Dendritic cell treated with granulocyte-macrophage colony-stimulating factor and Interleukin-4, amounts not matched to agents 40 ng/mL and 50 ng/mL, for 4 days (primary cell): ENCODE measurements around the gene UBE3D.
"Not testable (repeated sequence)": the region's sequence is repeated elsewhere in the genome, so short reads cannot be mapped to it uniquely, and the experiment has no call there.

ENCODE experiments used
- H3K27ac Mint-ChIP-seq: one replicate; pipeline ENCODE4 v1.8.0; 2022; ENCODE audit warnings: mild to moderate bottlenecking, mixed read lengths
- H3K27me3 Mint-ChIP-seq: one replicate; pipeline ENCODE4 v1.8.0; 2022; ENCODE audit warnings: mild to moderate bottlenecking, mixed read lengths
- H3K36me3 Mint-ChIP-seq: one replicate; pipeline ENCODE4 v1.8.0; 2022; ENCODE audit warnings: low read depth, mixed read lengths
- H3K4me1 Mint-ChIP-seq: one replicate; pipeline ENCODE4 v1.8.0; 2022; ENCODE audit warnings: low read depth, mixed read lengths
- H3K4me3 Mint-ChIP-seq: one replicate; pipeline ENCODE4 v1.8.0; 2022; ENCODE audit warnings: mild to moderate bottlenecking, moderate library complexity, mixed read lengths
- H3K9me3 Mint-ChIP-seq: one replicate; pipeline ENCODE4 v1.8.0; 2022; ENCODE audit warnings: mixed read lengths
- intact Hi-C: fragments of 100-400 bp; cut with micrococcal nuclease; formaldehyde crosslinking; loops from one replicate; pipeline ENCODE4 v1.15.0; 2022

The UBE3D gene

DNA sequence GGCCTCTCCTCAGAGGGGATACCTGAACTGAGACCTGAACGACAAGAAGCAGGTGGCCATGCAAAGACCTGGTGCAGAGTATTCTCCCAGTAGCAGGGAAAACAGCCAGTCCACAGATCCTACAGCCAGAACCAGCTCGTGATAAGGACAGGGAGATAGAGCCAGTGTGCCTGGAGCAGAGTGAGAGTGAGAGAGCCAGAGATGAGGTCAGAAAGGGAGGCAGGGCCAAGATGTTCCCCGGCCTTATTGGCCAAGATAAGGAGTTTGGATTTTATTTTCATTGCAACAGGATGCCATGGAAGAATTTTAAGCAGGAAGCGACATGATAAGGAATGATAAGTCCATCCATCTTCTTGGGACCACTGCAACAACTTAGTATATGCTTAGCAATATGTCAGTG, 111.8 kb downstream of the UBE3D start:
- Mint-ChIP-seq H3K4me1 (no peaks in the 10 kb centered on the region), H3K36me3 (no peaks in the 10 kb centered on the region), H3K9me3 (no peaks in the 10 kb centered on the region), H3K27me3 (no peaks in the 10 kb centered on the region), H3K4me3 (no peak overlapping the region), H3K27ac (no peak overlapping the region)
- intact Hi-C loops, result no loop called here

DNA sequence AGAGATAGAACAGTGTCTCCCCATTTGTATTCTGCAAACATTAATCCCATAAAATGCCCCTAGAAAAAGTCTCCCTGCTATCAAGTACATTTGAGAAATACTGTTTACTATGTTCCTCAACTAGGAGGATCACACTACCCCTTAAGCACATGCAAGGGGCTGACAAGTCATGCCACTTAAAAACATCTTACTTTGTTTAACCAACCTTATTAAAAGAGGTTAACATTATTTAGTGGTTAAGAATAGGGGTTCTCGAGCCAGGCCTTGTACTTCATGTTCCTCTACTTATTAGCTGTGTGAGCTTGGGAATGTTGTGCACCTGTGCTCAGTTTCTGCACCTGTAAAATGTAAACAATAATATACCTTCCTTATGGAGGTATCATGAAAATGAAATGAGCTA, 113.7 kb downstream of the UBE3D start:
- Mint-ChIP-seq H3K9me3 (peaks cover 17% of the 10 kb centered on the region), H3K4me3 (no peak overlapping the region), H3K27ac (no peak overlapping the region), H3K36me3 (no peaks in the 10 kb centered on the region), H3K4me1 (no peaks in the 10 kb centered on the region), H3K27me3 (no peaks in the 10 kb centered on the region)
- intact Hi-C loops, result no loop called here

DNA sequence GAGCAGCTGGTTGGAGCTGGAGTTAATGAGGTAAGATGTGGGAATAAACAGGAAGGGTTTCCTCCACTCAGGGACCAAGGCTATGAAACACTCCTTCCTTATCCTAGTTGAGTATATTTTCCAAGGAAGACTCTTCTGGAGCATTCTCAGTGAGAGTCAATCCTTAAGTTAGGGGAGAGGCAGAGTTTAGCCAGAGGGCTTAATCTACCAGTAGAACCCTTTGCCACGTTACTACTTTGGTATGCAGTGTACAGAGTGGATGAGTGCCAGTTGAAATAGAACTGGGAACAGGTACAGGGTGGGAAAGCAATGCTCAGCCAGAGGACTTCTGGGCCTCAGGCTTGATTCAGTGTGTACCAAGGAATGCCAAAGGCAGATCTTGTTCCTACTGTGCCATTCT, 114.3 kb downstream of the UBE3D start:
- Mint-ChIP-seq H3K36me3 (no peaks in the 10 kb centered on the region), H3K9me3 (peaks cover 22% of the 10 kb centered on the region), H3K27me3 (no peaks in the 10 kb centered on the region), H3K27ac (no peak overlapping the region), H3K4me1 (no peaks in the 10 kb centered on the region), H3K4me3 (no peak overlapping the region)
- intact Hi-C loops, result no loop called here

DNA sequence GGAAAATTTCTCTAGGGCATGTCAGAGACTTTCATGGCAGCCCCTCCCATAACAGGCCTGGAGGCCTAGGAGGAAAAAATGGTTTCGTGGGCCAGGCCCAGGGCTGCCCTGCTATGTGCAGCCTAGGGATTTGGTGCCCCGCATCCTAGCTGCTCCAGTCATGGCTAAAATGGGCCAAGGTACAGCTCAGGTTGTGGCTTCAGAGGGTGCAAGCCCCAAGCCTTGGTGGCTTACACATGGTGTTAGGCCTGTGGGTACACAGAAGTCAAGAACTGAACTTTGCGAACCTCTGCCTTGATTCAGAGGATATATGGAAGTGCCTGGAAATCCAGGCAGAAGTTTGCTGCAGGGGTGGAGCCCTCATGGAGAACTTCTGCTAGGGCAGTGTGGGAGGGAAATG, 134.7 kb downstream of the UBE3D start:
- intact Hi-C loops, result not testable (repeated sequence)
- Mint-ChIP-seq H3K9me3 (peaks cover 59% of the 10 kb centered on the region), H3K36me3 (peaks cover 34% of the 10 kb centered on the region)

DNA sequence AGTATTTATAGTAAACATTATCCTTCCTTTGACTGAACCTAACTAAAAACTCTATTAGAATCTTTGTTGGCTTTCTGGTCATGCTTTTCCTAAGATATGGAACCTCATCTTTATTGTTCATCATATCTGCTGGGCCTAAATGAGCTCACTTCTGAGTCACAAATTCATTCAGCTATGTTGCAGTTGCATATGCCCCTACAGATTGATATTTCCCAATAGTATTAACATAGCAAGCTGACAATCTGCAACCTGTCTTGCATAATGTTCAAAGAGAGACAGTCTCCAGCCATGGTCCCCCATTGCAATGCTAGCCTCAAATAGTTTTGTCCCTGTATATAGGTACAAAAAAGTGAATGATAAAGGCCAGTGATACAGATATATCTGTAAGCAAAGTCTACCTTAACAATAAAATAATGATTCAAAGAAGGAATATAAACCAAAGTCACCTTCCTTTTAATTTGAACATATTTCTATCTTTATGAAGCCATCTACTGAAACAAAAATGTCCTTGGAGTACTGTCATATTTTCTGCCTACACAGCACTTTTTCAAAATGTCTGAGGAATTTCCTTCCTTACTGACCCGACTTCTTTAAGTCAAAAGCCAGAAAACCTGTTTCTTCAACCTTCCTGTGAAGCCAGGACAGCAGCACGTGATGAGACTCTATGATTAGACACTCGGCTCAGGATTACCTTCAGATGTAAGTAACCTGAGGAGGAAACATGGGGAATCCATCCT, 140.7 kb downstream of the UBE3D start:
- no peak overlapping the region for H3K27ac Mint-ChIP-seq
- H3K9me3 Mint-ChIP-seq, result peaks cover 15% of the 10 kb centered on the region
- H3K36me3 Mint-ChIP-seq, result no peaks in the 10 kb centered on the region
- intact Hi-C loops, result no loop called here
- H3K4me3 Mint-ChIP-seq, result no peak overlapping the region
- no peaks in the 10 kb centered on the region for H3K4me1 Mint-ChIP-seq
- H3K27me3 Mint-ChIP-seq, result no peaks in the 10 kb centered on the region

More for the DNA sequence above, 134.7 kb downstream of the UBE3D start:
- not testable (repeated sequence) for H3K27ac Mint-ChIP-seq, H3K4me3 Mint-ChIP-seq, H3K4me1 Mint-ChIP-seq, H3K27me3 Mint-ChIP-seq

DNA sequence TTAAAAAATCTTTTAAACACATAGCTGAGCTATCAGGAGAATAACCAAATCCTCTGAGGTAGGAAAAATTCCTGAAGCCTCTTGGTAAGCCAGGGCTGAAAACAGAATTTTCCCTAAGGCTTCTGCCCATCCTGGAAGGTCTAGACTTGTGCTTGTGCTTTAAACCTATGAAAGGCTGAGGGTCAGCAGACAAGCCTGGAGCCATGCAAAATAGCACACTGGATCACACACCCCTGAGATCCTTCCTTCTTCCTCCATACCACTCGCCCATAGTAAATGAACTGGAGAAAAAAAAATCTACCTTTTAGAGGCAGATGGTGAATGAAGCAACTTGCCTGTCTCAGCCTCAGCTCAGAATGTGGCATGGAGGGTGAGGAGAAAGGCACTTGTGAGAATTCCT, 144.4 kb downstream of the UBE3D start:
- H3K36me3 Mint-ChIP-seq, result peaks cover 6% of the 10 kb centered on the region
- H3K27ac Mint-ChIP-seq, result no peak overlapping the region
- intact Hi-C loops, result no loop called here
- H3K9me3 Mint-ChIP-seq, result peaks cover 34% of the 10 kb centered on the region
- no peak overlapping the region for H3K4me3 Mint-ChIP-seq
- no peaks in the 10 kb centered on the region for H3K27me3 Mint-ChIP-seq
- no peaks in the 10 kb centered on the region for H3K4me1 Mint-ChIP-seq

DNA sequence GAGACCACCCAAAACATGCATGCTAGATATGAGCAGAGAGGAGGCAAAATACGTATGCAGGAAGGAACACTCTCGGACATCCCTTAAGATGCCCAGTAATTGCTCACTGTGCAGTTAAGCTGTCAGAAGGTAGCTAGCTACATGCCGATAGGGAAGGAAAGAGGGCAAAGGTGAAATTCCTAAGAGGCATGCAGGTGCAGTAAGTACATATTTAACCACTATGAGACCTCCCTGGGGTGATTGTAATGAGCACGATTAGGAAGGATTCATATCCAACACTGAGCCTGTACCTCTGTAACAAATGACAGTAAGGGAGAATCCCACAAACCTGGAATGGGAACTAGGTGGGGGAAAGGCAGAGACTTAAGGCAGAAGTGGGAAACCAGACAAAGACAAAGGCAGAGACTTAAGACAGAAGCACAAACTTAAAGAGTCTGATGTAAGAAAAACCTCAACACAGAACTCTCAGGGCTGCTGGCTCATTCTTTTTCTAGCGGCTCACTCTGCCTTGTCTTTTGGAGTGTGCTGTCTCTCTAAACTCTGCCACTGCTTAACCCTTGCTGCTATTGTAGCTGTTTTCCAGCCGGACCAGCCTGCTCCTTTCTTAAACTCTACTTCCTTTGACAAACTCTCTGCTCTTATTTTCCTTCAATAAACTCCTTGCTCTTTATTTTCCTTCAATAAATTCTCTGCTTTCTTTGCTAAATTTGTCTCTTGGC, 148.1 kb downstream of the UBE3D start:
- Mint-ChIP-seq H3K36me3 (peaks cover 6% of the 10 kb centered on the region), H3K27ac (no peak overlapping the region), H3K4me1 (no peaks in the 10 kb centered on the region), H3K9me3 (peaks cover 34% of the 10 kb centered on the region), H3K4me3 (no peak overlapping the region), H3K27me3 (no peaks in the 10 kb centered on the region)
- intact Hi-C loops, result no loop called here

DNA sequence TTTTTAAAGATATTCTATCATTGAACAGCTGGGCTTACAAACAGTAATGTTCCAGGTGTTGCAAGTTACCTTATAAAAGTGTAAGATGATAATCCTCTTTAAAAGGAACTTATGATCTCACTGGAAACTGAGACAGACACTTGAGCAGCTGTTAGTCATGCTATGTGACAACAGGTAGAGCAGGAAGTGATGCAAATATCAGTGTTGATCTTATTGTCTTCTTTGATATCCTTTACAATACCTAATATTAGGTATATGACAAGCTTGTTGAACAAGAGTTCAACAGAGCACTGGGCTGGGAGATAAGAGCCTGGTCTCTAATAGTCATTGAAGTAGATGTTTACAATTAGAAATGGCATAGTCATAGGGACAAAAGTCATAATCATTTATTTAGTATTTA, 150.0 kb downstream of the UBE3D start:
- intact Hi-C loops, result no loop called here
- Mint-ChIP-seq H3K4me1 (no peaks in the 10 kb centered on the region), H3K27ac (no peak overlapping the region), H3K9me3 (peaks cover 31% of the 10 kb centered on the region), H3K27me3 (no peaks in the 10 kb centered on the region), H3K4me3 (no peak overlapping the region), H3K36me3 (peaks cover 6% of the 10 kb centered on the region)

DNA sequence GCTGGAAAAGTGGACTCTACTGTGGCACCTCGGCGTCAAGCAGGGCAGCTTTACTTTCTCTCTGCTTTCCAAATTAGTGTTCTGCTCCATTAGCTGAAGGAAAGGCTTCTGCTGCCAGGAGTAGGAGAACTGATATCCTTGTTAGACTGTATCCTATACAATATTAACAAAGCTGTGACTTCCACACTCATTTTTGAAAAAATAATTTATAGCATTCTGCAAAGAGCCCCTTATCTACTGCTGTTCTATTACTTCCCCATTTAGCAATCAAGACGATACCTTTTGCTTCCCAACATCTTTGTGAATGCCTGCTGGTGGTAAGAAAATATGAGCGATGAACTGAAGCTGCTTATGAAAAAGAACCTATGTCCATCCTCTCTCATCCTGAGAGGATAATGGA, 151.1 kb downstream of the UBE3D start:
- no peaks in the 10 kb centered on the region for H3K4me1 Mint-ChIP-seq
- H3K36me3 Mint-ChIP-seq, result peaks cover 6% of the 10 kb centered on the region
- H3K27me3 Mint-ChIP-seq, result no peaks in the 10 kb centered on the region
- H3K9me3 Mint-ChIP-seq, result peaks cover 27% of the 10 kb centered on the region
- H3K27ac Mint-ChIP-seq, result no peak overlapping the region
- intact Hi-C loops, result no loop called here
- no peak overlapping the region for H3K4me3 Mint-ChIP-seq

DNA sequence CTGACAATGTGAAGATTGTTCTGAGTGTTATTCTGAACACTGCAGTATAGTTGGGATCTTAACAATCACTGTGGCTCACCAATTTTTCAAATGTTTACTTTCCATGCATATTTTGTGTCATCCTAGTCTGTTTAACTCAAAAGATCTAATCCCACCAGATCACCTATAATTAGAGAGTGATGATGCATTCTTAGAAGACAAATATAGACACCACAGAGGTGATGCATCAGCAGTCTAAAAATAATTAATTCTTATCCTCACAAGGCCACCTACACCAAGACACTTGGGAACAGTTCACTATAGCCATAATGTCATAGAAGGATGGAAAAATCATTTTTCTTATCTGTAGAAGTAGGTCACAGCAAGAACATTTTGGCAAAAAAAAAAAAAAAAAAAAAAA, 154.8 kb downstream of the UBE3D start:
- H3K9me3 Mint-ChIP-seq, result no peaks in the 10 kb centered on the region
- no peaks in the 10 kb centered on the region for H3K36me3 Mint-ChIP-seq
- intact Hi-C loops, result no loop called here
- no peaks in the 10 kb centered on the region for H3K4me1 Mint-ChIP-seq
- H3K4me3 Mint-ChIP-seq, result no peak overlapping the region
- H3K27ac Mint-ChIP-seq, result no peak overlapping the region
- no peaks in the 10 kb centered on the region for H3K27me3 Mint-ChIP-seq

DNA sequence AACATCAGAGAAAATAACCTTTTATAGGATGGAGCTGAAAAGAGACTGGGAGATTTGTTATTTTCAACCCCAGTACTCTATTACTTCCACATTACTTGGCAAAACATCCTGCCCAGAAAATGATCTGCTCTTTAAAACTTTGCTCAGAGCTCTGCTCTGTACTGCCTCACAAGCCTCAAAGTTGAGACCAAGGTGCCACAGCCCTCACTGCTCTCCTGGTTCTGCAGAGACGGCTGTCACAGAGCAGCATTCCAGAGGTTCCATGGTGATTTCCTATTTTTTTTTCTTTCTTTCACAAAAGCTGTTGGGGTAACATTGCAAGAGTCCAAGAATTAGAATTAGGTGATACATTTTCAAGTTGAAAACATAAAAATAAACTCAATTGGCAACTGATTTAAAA, 155.2 kb downstream of the UBE3D start:
- Mint-ChIP-seq H3K36me3 (no peaks in the 10 kb centered on the region), H3K27me3 (no peaks in the 10 kb centered on the region), H3K27ac (no peak overlapping the region), H3K4me1 (no peaks in the 10 kb centered on the region), H3K9me3 (no peaks in the 10 kb centered on the region), H3K4me3 (no peak overlapping the region)
- intact Hi-C loops, result no loop called here

DNA sequence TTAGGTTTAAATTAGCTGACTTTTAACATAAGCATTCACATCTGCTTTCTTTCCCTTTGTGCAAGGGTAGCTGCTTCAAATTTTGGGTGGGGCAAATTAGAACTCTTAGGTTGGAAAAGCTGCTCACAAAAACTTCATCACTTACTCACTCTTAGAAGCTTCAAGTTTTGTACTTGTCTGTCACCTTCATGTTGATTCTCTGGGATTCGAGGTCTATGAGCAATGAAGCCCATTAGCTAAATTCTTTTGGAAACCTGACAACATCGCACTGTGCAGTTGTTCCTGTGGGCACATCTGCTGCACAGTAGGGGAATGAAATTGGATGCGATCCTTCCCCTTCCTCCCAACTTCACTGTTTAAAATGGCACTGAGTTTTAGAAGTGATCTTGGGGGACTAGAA, 156.1 kb downstream of the UBE3D start:
- Mint-ChIP-seq H3K9me3 (no peaks in the 10 kb centered on the region), H3K4me1 (no peaks in the 10 kb centered on the region), H3K4me3 (no peak overlapping the region), H3K27ac (no peak overlapping the region), H3K36me3 (no peaks in the 10 kb centered on the region), H3K27me3 (no peaks in the 10 kb centered on the region)
- intact Hi-C loops, result no loop called here

DNA sequence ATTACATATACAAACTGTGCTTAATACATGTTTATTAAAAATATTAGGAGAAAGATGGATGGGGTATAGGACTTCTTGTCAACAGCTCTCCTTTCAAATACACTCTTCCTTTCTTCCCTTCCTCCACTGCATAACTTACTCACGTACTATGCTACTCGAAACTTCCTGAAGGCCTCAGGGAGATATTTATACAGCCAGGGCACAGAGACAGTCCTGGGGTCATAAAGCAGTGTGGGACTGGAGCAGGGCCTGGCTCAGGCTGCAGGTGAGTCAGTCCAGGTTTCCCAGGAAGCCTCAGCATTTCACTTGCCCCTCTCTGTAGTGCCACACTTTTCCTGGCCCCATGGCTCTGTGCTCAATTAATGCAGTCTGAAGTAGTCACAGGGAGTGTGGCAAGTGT, 157.0 kb downstream of the UBE3D start:
- H3K4me1 Mint-ChIP-seq, result no peaks in the 10 kb centered on the region
- H3K36me3 Mint-ChIP-seq, result no peaks in the 10 kb centered on the region
- no peaks in the 10 kb centered on the region for H3K9me3 Mint-ChIP-seq
- intact Hi-C loops, result no loop called here
- no peak overlapping the region for H3K4me3 Mint-ChIP-seq
- no peaks in the 10 kb centered on the region for H3K27me3 Mint-ChIP-seq
- H3K27ac Mint-ChIP-seq, result no peak overlapping the region

DNA sequence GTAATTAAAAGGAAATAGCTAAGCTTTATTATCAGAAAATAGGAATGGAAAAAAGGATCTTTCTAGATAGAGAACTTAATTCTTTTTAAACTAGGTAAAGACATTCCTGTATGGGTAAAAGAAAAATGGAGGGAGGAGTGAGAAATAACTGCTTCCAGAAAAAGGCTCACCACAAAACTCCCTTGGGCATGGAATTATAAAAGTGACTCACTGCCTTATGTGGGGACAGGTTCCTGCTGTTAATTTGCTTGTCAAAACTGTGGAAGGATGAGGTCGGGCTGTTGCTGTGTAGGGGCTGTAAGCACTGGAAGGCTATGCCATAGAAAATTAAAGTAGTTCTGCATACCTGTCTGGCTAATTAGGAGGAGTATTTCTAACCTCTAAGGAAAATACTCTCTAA, 158.7 kb downstream of the UBE3D start:
- intact Hi-C loops, result no loop called here

DNA sequence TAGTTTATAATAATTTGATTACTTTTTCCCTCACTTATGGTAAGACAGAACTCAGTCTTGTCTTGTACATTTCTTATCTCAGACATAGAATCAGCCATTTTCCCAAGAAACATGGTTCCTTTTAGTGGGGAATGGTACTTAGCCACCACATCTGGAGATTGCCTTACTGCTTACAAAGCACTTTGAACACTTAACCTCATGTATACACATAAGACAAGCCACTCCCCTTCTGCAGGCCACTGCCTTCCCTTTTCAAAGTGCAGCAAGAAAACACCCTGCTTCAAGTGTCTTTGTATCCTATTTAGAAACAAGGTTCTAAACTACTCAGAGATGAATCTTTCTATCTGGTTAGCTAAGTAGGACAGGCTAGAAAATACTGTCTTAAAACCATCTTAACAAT, 159.2 kb downstream of the UBE3D start:
- Mint-ChIP-seq H3K27me3 (no peaks in the 10 kb centered on the region), H3K4me1 (no peaks in the 10 kb centered on the region), H3K27ac (no peak overlapping the region), H3K36me3 (no peaks in the 10 kb centered on the region), H3K9me3 (no peaks in the 10 kb centered on the region), H3K4me3 (no peak overlapping the region)
- intact Hi-C loops, result no loop called here

More for the DNA sequence above, 158.7 kb downstream of the UBE3D start:
- no peaks in the 10 kb centered on the region for H3K4me1 Mint-ChIP-seq
- H3K27ac Mint-ChIP-seq, result no peak overlapping the region
- H3K9me3 Mint-ChIP-seq, result no peaks in the 10 kb centered on the region
- H3K36me3 Mint-ChIP-seq, result no peaks in the 10 kb centered on the region
- no peak overlapping the region for H3K4me3 Mint-ChIP-seq
- H3K27me3 Mint-ChIP-seq, result no peaks in the 10 kb centered on the region
